Mesenchymal stem cell (in vitro differentiated cells and primary cell): ENCODE measurements around the gene VAV2.

Experiments used
- DNase-seq: peaks from one replicate; pipeline ENCODE4 v3.0.0-alpha.2; 2013
- H2AFZ ChIP-seq: one replicate; pipeline ENCODE4 v1.6.1; 2013; ENCODE audit warnings: low read depth, mild to moderate bottlenecking, control low read depth, inconsistent platforms, low read length, moderate library complexity
- H2AK5ac ChIP-seq: 2 replicates; pipeline ENCODE4 v1.6.1; 2013; ENCODE audit warnings: low read length, moderate library complexity, mild to moderate bottlenecking, inconsistent platforms; ENCODE audit not compliant: severe bottlenecking
- H2BK120ac ChIP-seq: one replicate; pipeline ENCODE4 v1.6.1; 2013; ENCODE audit warnings: low read depth, mild to moderate bottlenecking, inconsistent platforms, low read length, moderate library complexity
- H2BK12ac ChIP-seq, 2 experiments: one replicate each; pipeline ENCODE4 v1.6.1; 2013; ENCODE audit warnings: inconsistent platforms in 2 of 2, low read length in 2 of 2, mild to moderate bottlenecking in 2 of 2, moderate library complexity in 2 of 2, control low read depth in 1 of 2
- H2BK15ac ChIP-seq: one replicate; pipeline ENCODE4 v1.6.1; 2013; ENCODE audit warnings: mild to moderate bottlenecking, low read depth, inconsistent platforms; ENCODE audit not compliant: poor library complexity, severe bottlenecking
- H2BK5ac ChIP-seq: 2 replicates; pipeline ENCODE4 v1.6.1; 2013; ENCODE audit warnings: low read depth, mild to moderate bottlenecking, low read length, control low read depth, inconsistent platforms; ENCODE audit not compliant: poor library complexity, severe bottlenecking
- H3K14ac ChIP-seq, 2 experiments: one replicate each; pipeline ENCODE4 v1.6.1; 2013; ENCODE audit warnings: inconsistent platforms in 2 of 2, low read length in 2 of 2, control low read depth in 1 of 2, mild to moderate bottlenecking in 1 of 2, moderate library complexity in 1 of 2
- H3K18ac ChIP-seq, 2 experiments: one replicate each; pipeline ENCODE4 v1.6.1; 2013; ENCODE audit warnings: inconsistent platforms in 2 of 2, low read length in 2 of 2, control low read depth in 1 of 2, low read depth in 1 of 2, mild to moderate bottlenecking in 1 of 2
- H3K23ac ChIP-seq, 2 experiments: one replicate each; pipeline ENCODE4 v1.6.1; 2013; ENCODE audit warnings: inconsistent platforms in 2 of 2, low read length in 2 of 2, mild to moderate bottlenecking in 2 of 2, moderate library complexity in 2 of 2, control low read depth in 1 of 2
- H3K27ac ChIP-seq: 2 replicates; pipeline ENCODE4 v1.5.1; 2013; ENCODE audit warnings: mild to moderate bottlenecking, moderate library complexity, low read length, control low read depth, inconsistent platforms; ENCODE audit not compliant: poor library complexity, severe bottlenecking
- H3K27me3 ChIP-seq, 2 experiments: 2 replicates each; pipeline versions ENCODE4 v1.6.1 to v1.7.0; 2013; ENCODE audit warnings: low read length in 2 of 2, mild to moderate bottlenecking in 2 of 2, moderate library complexity in 2 of 2, control low read depth in 1 of 2, inconsistent platforms in 1 of 2; ENCODE audit not compliant: control insufficient read depth in 1 of 2, insufficient read depth in 1 of 2
- H3K36me3 ChIP-seq, 2 experiments: 2 replicates each; pipeline versions ENCODE4 v1.6.1 to v1.7.0; 2013; ENCODE audit warnings: low read length in 2 of 2, control low read depth in 1 of 2, inconsistent platforms in 1 of 2, low read depth in 1 of 2, mild to moderate bottlenecking in 1 of 2; ENCODE audit not compliant: insufficient read depth in 2 of 2, control insufficient read depth in 1 of 2
- H3K4ac ChIP-seq, 2 experiments: one replicate each; pipeline ENCODE4 v1.6.1; 2013; ENCODE audit warnings: inconsistent platforms in 2 of 2, low read length in 2 of 2, mild to moderate bottlenecking in 2 of 2, moderate library complexity in 2 of 2, control low read depth in 1 of 2, low read depth in 1 of 2
- H3K4me1 ChIP-seq: 2 replicates; pipeline ENCODE4 v1.6.1; 2013; ENCODE audit warnings: low read depth, low read length, control low read depth; ENCODE audit not compliant: control insufficient read depth, insufficient read depth
- H3K4me2 ChIP-seq: 2 replicates; pipeline ENCODE4 v1.6.1; 2013; ENCODE audit warnings: low read length, mild to moderate bottlenecking, inconsistent platforms; ENCODE audit not compliant: poor library complexity, severe bottlenecking
- H3K4me3 ChIP-seq, 2 experiments: 2 replicates each; pipeline versions ENCODE4 v1.5.1 to v1.7.0; 2013; ENCODE audit warnings: low read length in 2 of 2, mild to moderate bottlenecking in 2 of 2, control low read depth in 1 of 2, low read depth in 1 of 2; ENCODE audit not compliant: insufficient read depth in 1 of 2
- H3K79me1 ChIP-seq: replicated peaks from 2 replicates; pipeline ENCODE4 v1.6.1; 2013; ENCODE audit warnings: mild to moderate bottlenecking, control low read depth, low read length, inconsistent platforms; ENCODE audit not compliant: poor library complexity, severe bottlenecking
- H3K9ac ChIP-seq: 2 replicates; pipeline ENCODE4 v1.7.0; 2013; ENCODE audit warnings: mild to moderate bottlenecking, low read length, moderate library complexity
- H3K9me3 ChIP-seq: 2 replicates; pipeline ENCODE4 v1.7.0; 2013; ENCODE audit warnings: mild to moderate bottlenecking, low read length; ENCODE audit not compliant: control insufficient read depth
- H4K8ac ChIP-seq: one replicate; pipeline ENCODE4 v1.6.1; 2013; ENCODE audit warnings: inconsistent platforms, mild to moderate bottlenecking, low read length, moderate library complexity
- H4K91ac ChIP-seq: one replicate; pipeline ENCODE4 v1.6.1; 2013; ENCODE audit warnings: mild to moderate bottlenecking, low read length, inconsistent platforms
- WGBS: methylation state at CpG from one replicate; pipeline ENCODE4 v1.1.7; 2013; ENCODE audit warnings: mixed read lengths; 5-methylcytosine and 5-hydroxymethylcytosine counted together

The VAV2 gene

GRCh38 chr9:133789778-133790177 is 202.3 kb downstream of the VAV2 start:
- Histone ChIP-seq H2AK5ac (no peak overlapping the region), H3K9ac (no peak overlapping the region), H2BK12ac (no peak overlapping the region), H2AFZ (no peak overlapping the region), H3K27ac (no peak overlapping the region), H3K79me1 (peaks cover 45% of the 10 kb centered on the region), H3K36me3 (peaks cover 33 to 97% of the 10 kb centered on the region in 2 experiments), H3K9me3 (no peaks in the 10 kb centered on the region), H2BK120ac (no peak overlapping the region), H3K14ac (no peak overlapping the region), H3K18ac (no peak overlapping the region), H3K4me3 (no peak overlapping the region), H3K23ac (no peak overlapping the region), H2BK5ac (no peak overlapping the region), H3K27me3 (no peaks in the 10 kb centered on the region), H4K91ac (no peak overlapping the region), H2BK15ac (no peak overlapping the region), H3K4ac (no peak overlapping the region), H3K4me1 (peaks cover 17% of the 10 kb centered on the region), H3K4me2 (no peak overlapping the region), H4K8ac (no peak overlapping the region)
- 92% methylated on average over 8 of the region's 8 CpGs for WGBS
- no peak for DNase-seq

- Histone ChIP-seq H3K9ac (no peak overlapping the region), H3K23ac (no peak overlapping the region), H2AFZ (no peak overlapping the region), H3K4ac (no peak overlapping the region), H2BK5ac (no peak overlapping the region), H3K79me1 (peaks cover 40% of the 10 kb centered on the region), H3K18ac (no peak overlapping the region), H3K27ac (no peak overlapping the region), H4K91ac (no peak overlapping the region), H3K4me2 (no peak overlapping the region), H3K4me1 (peaks cover 15% of the 10 kb centered on the region), H4K8ac (no peak overlapping the region), H2AK5ac (no peak overlapping the region), H2BK12ac (no peak overlapping the region), H3K27me3 (no peaks in the 10 kb centered on the region), H3K9me3 (no peaks in the 10 kb centered on the region), H2BK120ac (no peak overlapping the region), H3K4me3 (no peak overlapping the region), H3K14ac (no peak overlapping the region), H2BK15ac (no peak overlapping the region), H3K36me3 (peaks cover 36 to 97% of the 10 kb centered on the region in 2 experiments)
- 93% methylated on average over 34 of the region's 34 CpGs for WGBS
- DNase-seq = no peak
Observed at GRCh38 chr9:133788819-133789717, 203.1 kb downstream of the VAV2 start.

- no peak overlapping the region for H3K23ac ChIP-seq
- no peak overlapping the region for H2AFZ ChIP-seq
- H4K91ac ChIP-seq = no peak overlapping the region
- no peak overlapping the region for H2BK120ac ChIP-seq
- peaks cover 35% of the 10 kb centered on the region for H3K79me1 ChIP-seq
- H2BK5ac ChIP-seq = no peak overlapping the region
- H2BK15ac ChIP-seq = no peak overlapping the region
- WGBS = 95% methylated on average over 37 of the region's 37 CpGs
- no peak overlapping the region for H3K4me3 ChIP-seq
- no peak overlapping the region for H3K18ac ChIP-seq
- no peak overlapping the region for H3K9ac ChIP-seq
- H3K4me2 ChIP-seq = no peak overlapping the region
- no peaks in the 10 kb centered on the region for H3K9me3 ChIP-seq
- no peaks in the 10 kb centered on the region for H3K27me3 ChIP-seq
- H3K4me1 ChIP-seq = peaks cover 17% of the 10 kb centered on the region
- H3K36me3 ChIP-seq = peaks cover 39 to 96% of the 10 kb centered on the region in 2 experiments
- no peak overlapping the region for H3K14ac ChIP-seq
- no peak overlapping the region for H3K4ac ChIP-seq
- H2BK12ac ChIP-seq = no peak overlapping the region
- H2AK5ac ChIP-seq = no peak overlapping the region
- no peak for DNase-seq
- no peak overlapping the region for H3K27ac ChIP-seq
- no peak overlapping the region for H4K8ac ChIP-seq
Observed at GRCh38 chr9:133788045-133788818, 203.9 kb downstream of the VAV2 start.

GRCh38 chr9:133787754-133788025 is 204.4 kb downstream of the VAV2 start:
- peaks cover 18% of the 10 kb centered on the region for H3K4me1 ChIP-seq
- H2BK12ac ChIP-seq = no peak overlapping the region
- H2BK120ac ChIP-seq = no peak overlapping the region
- no peak overlapping the region for H2AFZ ChIP-seq
- H3K9ac ChIP-seq = no peak overlapping the region
- WGBS = 81% methylated on average over 5 of the region's 5 CpGs
- H4K91ac ChIP-seq = no peak overlapping the region
- H3K27me3 ChIP-seq = no peaks in the 10 kb centered on the region
- H4K8ac ChIP-seq = no peak overlapping the region
- H3K27ac ChIP-seq = no peak overlapping the region
- no peak overlapping the region for H3K4me2 ChIP-seq
- H3K14ac ChIP-seq = no peak overlapping the region
- no peak overlapping the region for H3K4me3 ChIP-seq
- no peaks in the 10 kb centered on the region for H3K9me3 ChIP-seq
- peaks cover 44 to 97% of the 10 kb centered on the region in 2 experiments for H3K36me3 ChIP-seq
- H2BK15ac ChIP-seq = no peak overlapping the region
- H3K23ac ChIP-seq = no peak overlapping the region
- no peak overlapping the region for H3K18ac ChIP-seq
- no peak overlapping the region for H2BK5ac ChIP-seq
- no peak overlapping the region for H3K4ac ChIP-seq
- H2AK5ac ChIP-seq = no peak overlapping the region
- peaks cover 38% of the 10 kb centered on the region for H3K79me1 ChIP-seq
- peak; percentile 7 for DNase-seq
